Measurements from ENCODE around the gene CMTM5.
"Not testable (repeated sequence)": the region's sequence is repeated elsewhere in the genome, so short reads cannot be mapped to it uniquely, and the experiment has no call there.

CMTM5 gene

DNA sequence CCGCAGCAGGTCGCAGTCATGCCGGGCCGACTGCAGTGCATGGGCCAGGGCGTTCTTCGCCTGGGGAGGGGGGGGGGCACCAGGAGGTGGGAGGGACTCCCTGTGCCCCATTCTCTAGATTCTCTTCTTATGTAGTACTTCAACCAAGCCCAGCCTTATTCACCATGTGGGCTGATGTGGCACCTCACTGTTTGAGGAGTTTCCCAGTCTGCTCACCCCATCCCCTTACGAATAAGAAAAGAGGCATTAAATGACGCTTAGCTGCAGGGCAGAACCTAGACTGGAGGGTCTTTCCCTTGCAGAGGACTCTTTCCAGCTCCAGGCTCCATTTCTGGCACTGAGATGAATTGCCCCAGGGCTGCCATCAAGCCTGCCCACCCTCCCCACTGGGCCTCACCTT is 12.2 kb downstream of the CMTM5 start:
- TF ChIP-seq, protein P1, sequence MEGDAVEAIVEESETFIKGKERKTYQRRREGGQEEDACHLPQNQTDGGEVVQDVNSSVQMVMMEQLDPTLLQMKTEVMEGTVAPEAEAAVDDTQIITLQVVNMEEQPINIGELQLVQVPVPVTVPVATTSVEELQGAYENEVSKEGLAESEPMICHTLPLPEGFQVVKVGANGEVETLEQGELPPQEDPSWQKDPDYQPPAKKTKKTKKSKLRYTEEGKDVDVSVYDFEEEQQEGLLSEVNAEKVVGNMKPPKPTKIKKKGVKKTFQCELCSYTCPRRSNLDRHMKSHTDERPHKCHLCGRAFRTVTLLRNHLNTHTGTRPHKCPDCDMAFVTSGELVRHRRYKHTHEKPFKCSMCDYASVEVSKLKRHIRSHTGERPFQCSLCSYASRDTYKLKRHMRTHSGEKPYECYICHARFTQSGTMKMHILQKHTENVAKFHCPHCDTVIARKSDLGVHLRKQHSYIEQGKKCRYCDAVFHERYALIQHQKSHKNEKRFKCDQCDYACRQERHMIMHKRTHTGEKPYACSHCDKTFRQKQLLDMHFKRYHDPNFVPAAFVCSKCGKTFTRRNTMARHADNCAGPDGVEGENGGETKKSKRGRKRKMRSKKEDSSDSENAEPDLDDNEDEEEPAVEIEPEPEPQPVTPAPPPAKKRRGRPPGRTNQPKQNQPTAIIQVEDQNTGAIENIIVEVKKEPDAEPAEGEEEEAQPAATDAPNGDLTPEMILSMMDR (IDR thresholded peaks at IDR 0.05; ENCODE audit: low read depth, low read length) = no peak
- no peaks in the 10 kb centered on the region for H3K4me1 ChIP-seq
- no peaks in the 10 kb centered on the region for H3K9me3 ChIP-seq
- no peak for DNase-seq
- H3K4me3 ChIP-seq (ENCODE audit: low read depth, low read length) = no peak overlapping the region
- no peaks in the 10 kb centered on the region for H3K36me3 ChIP-seq
- H3K27me3 ChIP-seq = peaks cover 22% of the 10 kb centered on the region

DNA sequence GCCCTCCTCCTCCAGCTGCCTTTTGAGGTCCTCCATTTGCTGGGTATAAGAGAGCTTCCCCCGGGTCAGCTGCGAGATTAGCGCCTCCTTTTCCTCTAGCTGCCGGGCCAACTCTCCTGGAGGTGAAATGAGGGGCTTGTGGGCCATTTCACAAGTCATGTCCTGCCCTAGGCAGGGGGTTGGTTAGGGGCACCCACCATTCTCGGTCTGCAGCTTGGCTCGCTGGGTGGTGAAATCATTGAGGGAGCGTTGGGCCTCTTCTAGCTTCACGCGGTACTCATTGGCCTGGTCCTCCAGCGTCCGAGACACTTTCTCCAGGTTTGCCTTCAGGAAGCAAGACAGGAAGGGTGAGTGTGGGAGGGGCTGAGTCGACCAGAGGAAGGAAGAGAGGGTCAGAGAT is 12.6 kb downstream of the CMTM5 start:
- H3K27me3 ChIP-seq = peaks cover 22% of the 10 kb centered on the region
- no peaks in the 10 kb centered on the region for H3K36me3 ChIP-seq

DNA sequence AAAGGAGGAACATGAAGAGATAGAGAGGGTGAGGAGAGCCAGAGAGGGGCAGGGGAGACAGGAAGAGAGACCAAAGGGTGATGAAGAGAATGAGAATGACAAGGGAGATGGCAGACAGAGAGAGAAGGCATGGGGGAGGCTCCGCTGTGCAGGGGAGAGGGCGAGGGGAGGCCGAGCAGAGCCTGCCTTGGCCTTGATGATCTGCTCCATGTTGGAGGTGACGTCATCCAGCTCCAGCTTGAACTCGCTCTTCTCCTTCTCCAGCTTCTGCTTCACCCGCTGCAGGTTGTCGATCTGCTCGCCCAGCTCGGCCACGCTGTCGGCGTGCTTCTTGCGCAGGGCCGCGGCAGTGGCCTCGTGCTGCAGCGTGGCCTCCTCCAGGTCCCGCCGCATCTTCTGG is 13.0 kb downstream of the CMTM5 start:
- H3K36me3 ChIP-seq; H3K4me3 ChIP-seq (ENCODE audit: low read depth, low read length); H3K4me1 ChIP-seq; DNase-seq; H3K9me3 ChIP-seq: not testable (repeated sequence)
- H3K27me3 ChIP-seq = peaks cover 27% of the 10 kb centered on the region

More for the DNA sequence above, 12.6 kb downstream of the CMTM5 start:
- Histone ChIP-seq H3K9me3 (no peaks in the 10 kb centered on the region), H3K4me3 (ENCODE audit: low read depth, low read length) (no peak overlapping the region), H3K4me1 (no peaks in the 10 kb centered on the region)
- no peak for DNase-seq
- TF ChIP-seq, protein P1 (IDR thresholded peaks at IDR 0.05; ENCODE audit: low read depth, low read length) = no peak

DNA sequence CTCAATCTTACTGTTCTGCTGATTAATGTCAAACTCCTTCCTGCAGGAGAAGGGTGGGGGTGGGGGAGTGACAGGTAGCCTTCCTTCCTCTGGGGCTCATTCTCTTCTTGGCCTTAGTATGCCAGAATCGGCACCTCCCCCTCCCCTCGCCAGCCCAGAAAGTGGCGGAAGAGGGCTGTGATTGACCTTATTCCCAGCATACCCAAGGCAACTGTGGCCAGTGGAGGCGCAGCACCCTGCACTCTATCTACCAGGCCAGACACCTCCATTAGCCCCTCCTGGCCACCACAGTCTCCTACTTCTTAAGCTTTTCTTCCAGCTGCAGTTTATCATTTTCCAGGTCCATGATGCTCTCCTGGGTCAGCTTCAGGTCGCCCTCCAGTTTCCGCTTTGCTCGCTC is 15.8 kb downstream of the CMTM5 start:
- peaks cover 20% of the 10 kb centered on the region for H3K27me3 ChIP-seq
- H3K4me1 ChIP-seq = no peaks in the 10 kb centered on the region
- no peak overlapping the region for H3K4me3 ChIP-seq (ENCODE audit: low read depth, low read length)
- no peaks in the 10 kb centered on the region for H3K36me3 ChIP-seq
- H3K9me3 ChIP-seq = no peaks in the 10 kb centered on the region
- TF ChIP-seq, protein P1 (IDR thresholded peaks at IDR 0.05; ENCODE audit: low read depth, low read length) = no peak
- DNase-seq = no peak

DNA sequence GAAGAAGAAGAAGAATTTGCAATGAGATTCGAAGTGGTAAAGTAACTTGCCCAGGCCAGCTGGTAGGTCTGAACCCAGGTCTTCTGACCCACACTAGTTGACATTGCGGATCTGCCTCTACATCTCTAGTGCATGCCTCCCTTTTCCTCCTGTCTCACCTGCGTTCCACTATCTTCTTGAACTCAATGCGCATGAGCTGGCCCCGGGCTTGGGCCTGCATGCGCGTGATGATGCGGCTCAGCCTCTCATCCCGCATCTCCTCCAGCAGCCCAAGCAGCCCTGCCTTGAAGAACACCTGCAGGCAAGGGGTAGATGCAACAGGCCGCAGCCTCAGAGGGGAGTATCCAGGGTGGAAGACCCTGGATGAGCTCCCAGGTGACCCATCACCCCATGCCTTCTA is 19.3 kb downstream of the CMTM5 start:
- no peak for DNase-seq
- H3K9me3 ChIP-seq = no peaks in the 10 kb centered on the region
- TF ChIP-seq, protein P1 (IDR thresholded peaks at IDR 0.05; ENCODE audit: low read depth, low read length) = no peak
- H3K27me3 ChIP-seq = peaks cover 14% of the 10 kb centered on the region; the same call in 1 of the 2 replicates
- H3K4me3 ChIP-seq (ENCODE audit: low read depth, low read length) = no peak overlapping the region
- H3K4me1 ChIP-seq = no peaks in the 10 kb centered on the region
- H3K36me3 ChIP-seq = no peaks in the 10 kb centered on the region

DNA sequence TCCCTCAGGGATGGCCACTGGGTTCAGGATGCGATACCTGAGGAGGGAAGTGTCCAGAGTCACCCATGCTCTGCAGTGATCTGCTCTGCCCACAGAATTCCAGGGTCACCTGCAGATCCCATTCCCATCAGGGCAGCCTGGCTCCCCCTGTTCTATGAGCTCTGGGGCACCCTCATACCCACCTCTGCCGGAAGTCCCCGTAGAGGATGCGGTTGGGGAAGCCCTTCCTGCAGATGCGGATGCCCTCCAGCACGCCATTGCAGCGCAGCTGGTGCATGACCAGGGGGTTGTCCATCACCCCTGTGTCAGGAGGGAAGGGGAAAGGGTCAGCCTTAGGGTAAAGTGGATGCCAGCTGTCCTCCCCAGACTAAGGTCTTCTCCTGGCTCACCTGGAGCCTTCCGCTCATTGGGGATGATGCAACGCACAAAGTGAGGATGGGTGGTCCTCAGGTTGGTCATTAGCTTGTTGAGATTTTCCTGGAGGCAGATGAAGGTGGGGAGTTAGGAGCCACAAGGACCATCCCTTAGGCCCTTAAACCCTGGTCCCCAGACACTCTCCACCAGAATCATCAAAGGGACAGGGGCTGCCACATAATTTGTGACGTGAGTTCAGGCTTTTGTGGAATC is 20.0 kb downstream of the CMTM5 start:
- no peak overlapping the region for H3K4me3 ChIP-seq (ENCODE audit: low read depth, low read length)
- peaks cover 9% of the 10 kb centered on the region for H3K27me3 ChIP-seq
- DNase-seq = no peak
- H3K9me3 ChIP-seq = no peaks in the 10 kb centered on the region
- H3K36me3 ChIP-seq = no peaks in the 10 kb centered on the region
- TF ChIP-seq, protein P1 (IDR thresholded peaks at IDR 0.05; ENCODE audit: low read depth, low read length) = no peak
- no peaks in the 10 kb centered on the region for H3K4me1 ChIP-seq
